ENCODE results near the gene THSD7A.

DNA sequence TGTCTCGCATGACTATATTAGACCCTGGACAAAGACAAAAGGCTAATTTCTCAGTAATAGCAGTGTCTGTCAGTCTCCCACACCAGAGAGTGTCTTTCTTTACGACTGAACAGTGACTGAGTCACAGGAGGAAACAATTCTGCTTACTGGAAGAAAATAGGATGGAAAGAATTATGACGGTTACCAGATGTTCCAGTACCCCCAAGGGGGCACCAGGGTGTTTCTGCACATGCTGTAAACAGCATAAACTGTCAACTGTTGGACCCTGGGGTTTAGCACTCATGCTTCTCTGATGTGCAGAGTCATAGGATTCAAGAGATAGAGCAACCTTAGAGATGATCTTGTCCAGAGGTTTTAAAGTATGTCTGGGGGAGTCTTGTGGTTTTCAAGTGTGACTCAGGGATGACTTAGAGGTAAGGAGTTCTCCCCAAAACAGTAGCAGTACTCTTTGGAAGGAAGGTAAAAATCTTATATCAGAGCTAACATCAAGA, 291.7 kb downstream of the THSD7A start:
- TF ChIP-seq, protein P1, sequence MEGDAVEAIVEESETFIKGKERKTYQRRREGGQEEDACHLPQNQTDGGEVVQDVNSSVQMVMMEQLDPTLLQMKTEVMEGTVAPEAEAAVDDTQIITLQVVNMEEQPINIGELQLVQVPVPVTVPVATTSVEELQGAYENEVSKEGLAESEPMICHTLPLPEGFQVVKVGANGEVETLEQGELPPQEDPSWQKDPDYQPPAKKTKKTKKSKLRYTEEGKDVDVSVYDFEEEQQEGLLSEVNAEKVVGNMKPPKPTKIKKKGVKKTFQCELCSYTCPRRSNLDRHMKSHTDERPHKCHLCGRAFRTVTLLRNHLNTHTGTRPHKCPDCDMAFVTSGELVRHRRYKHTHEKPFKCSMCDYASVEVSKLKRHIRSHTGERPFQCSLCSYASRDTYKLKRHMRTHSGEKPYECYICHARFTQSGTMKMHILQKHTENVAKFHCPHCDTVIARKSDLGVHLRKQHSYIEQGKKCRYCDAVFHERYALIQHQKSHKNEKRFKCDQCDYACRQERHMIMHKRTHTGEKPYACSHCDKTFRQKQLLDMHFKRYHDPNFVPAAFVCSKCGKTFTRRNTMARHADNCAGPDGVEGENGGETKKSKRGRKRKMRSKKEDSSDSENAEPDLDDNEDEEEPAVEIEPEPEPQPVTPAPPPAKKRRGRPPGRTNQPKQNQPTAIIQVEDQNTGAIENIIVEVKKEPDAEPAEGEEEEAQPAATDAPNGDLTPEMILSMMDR (IDR thresholded peaks at IDR 0.05; ENCODE audit: poor library complexity), result no peak
- TF ChIP-seq EZH2 (IDR thresholded peaks at IDR 0.05; ENCODE audit: borderline replicate concordance) (no peak), EZH2phosphoT487 (IDR thresholded peaks at IDR 0.05; ENCODE audit: low read depth, severe bottlenecking, unreplicated experiment) (no peak)

Measured in hepatocyte (in vitro differentiated cells).